ENCODE measurements around the gene SHBG. TPM values are rescaled to one million over a fixed set of nuclear protein-coding genes. Genes with fewer than 3 reads are reported as not detected.

Gene SHBG
- total RNA-seq, 1 experiment from 2014 or later, result 0.23 TPM

- DNase-seq (ENCODE audit: low read depth), result no peak
Measured at GRCh38 chr17:7646457-7646856, 16.5 kb downstream of the SHBG start.

DNA sequence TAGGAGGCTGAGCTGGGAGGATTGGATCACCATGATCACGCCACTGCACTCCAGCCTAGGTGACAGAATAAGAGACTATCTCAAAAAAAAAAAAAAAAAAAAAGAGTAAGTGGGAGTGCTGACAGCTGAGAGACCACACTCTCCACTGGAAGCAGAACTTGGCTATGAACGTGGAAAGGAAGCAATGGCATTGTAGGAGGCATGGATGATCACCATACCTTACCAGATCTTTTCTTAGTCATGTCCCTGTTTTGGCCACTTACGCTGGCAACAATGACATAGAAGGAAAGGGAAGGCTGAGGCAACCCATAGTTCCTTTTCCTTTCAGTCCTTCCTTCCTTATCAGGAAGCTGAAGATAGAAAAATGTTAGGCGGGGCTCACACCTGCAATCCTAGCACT is 17.1 kb downstream of the SHBG start:
- no peak for DNase-seq (ENCODE audit: low read depth)

DNA sequence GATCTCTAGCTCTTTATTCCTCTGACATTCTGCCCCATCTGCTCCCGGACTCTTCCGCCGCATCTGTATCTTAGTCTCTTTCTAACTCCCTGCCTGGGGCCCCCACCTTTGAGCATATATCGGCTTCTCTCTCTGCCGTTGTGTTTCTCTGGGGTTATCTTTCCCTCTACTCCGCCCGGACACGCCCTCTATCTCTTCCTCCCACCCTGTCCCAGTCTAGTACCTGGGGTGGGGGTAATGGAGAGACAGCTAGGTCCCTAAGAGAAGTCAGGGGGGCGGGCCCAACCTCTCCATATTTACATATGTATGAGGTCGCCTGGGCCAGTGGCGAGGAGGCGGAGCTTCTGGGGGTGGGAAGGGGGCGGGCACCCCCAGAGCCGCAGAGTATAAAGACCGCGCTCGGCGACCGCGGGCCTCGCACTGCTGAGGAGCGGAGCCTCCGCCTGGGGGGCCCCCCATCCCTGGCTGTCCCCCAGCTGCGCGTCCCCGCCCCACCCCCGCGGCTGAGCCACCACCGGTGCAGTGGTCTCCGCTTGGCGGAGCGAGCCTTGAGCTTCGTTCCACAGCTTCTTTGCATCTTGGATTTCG is 20.7 kb downstream of the SHBG start, which contains the start of gene ATP1B2:
TSS of gene ATP1B2 (plus strand) at position 418 of the 588 bp plus-strand sequence. CDS start 593 bp downstream, outside the sequence.
- DNase-seq (ENCODE audit: low read depth), result no peak

GRCh38 chr17:7651097-7651664 is 21.2 kb downstream of the SHBG start:
- no peak for DNase-seq (ENCODE audit: low read depth)

- DNase-seq (ENCODE audit: low read depth), result no peak
Measured at GRCh38 chr17:7651665-7652387, 21.9 kb downstream of the SHBG start.

DNA sequence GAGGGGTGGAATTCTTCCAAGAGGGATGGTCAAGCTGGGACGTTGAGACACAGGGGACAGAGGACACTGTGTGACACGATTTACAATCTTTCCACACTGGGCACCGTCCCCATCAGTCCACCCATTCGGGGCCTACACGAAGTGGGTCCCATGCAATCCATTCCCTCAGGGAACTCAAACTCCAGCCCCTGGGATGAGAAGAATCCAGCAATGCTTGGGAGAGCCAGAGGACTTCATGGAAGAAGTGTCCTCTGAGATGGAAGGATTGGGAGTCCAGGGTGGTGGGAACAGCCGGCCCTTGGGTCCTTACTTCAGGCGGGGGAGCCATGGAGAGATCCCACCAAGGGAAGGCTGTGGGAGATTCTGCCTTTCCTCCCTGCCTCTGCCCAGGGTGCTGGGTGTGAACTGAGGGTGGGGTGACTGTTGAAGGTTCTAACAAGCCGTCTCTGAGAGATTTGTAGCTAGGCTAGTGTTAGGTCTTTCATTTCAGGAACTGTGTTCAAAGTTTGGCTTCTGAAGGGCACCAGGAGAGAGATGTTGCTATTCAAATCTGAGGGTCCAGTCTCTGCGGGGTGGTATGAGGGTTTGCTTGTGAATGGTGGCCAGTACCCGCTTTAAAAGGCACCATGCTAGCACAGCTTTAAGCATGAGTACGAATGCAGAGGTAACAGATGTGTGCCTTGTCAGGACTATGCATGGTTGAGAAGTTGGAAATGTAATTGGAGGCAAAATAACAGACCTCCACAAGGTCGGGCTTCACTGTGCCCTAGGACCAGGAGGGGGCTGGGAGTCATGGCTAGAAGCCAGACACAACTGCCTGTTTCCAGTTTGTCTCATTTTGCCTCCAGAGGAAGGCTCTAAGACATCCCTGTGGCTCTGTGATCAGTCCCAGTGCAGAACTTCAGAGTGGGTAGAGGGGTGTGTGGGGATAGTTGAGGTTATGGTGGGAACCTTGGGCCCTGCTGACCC is 22.7 kb downstream of the SHBG start:
- DNase-seq (ENCODE audit: low read depth), result no peak

- no peak for DNase-seq (ENCODE audit: low read depth)
Measured at GRCh38 chr17:7654832-7655540, 25.1 kb downstream of the SHBG start.

DNA sequence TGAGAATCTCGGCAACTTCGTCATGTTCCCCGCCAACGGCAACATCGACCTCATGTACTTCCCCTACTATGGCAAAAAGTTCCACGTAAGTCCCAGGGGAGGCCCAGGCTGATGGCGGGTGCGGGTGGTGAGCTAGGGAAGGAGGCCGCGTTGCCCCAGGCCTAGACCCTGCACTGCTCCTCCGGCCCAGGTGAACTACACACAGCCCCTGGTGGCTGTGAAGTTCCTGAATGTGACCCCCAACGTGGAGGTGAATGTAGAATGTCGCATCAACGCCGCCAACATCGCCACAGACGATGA is 25.6 kb downstream of the SHBG start:
- no peak for DNase-seq (ENCODE audit: low read depth)

DNA sequence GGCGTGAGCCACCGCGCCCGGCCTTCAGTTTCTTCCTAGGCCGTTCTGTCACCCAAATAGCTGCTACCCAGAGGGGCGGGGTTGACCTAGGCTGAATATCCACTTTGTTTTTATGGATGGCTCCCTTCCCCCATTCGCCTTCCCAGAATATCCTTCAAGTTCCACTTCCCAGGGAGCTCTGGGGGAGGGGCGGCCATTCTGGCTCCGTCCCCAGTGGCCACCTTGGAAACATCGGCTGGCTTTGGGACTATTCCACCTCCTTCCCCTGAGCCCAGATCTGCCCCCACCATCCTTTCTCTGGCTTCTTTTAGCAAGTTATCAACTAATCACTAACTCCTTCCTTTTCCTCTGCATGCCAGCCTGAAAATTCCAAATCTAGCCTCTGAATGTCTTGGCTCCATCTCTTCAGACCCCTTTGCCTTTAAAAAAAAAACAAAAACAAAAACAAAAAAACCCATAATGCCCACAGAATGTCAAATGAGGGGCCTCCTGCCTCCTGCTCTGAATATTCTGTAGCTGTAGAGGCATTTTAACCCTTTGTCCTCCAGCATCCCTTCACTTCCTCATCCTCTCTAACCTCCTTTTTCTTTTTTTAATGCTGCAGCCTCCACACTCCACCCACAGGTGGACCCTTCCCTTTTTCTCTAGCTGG is 27.1 kb downstream of the SHBG start:
- DNase-seq (ENCODE audit: low read depth), result no peak

GRCh38 chr17:7667656-7668406 is 37.9 kb downstream of the SHBG start:
- DNase-seq (ENCODE audit: low read depth), result no peak

DNA sequence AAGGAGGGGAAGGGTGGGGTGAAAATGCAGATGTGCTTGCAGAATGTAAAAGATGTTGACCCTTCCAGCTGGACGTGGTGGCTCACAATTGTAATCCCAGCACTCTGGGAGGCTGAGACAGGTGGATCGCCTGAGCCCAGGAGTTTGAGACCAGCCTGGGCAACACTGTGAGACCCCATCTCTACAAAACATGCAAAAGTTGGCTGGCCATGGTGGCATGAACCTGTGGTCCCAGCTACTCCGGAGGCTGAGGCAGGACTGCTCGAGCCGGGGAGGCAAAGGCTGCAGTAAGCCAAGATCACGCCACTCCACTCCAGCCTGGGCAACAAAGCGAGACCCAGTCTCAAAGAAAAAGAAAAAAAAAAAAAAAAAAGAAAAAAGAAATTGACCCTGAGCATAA is 38.5 kb downstream of the SHBG start:
- DNase-seq (ENCODE audit: low read depth), result no peak

DNA sequence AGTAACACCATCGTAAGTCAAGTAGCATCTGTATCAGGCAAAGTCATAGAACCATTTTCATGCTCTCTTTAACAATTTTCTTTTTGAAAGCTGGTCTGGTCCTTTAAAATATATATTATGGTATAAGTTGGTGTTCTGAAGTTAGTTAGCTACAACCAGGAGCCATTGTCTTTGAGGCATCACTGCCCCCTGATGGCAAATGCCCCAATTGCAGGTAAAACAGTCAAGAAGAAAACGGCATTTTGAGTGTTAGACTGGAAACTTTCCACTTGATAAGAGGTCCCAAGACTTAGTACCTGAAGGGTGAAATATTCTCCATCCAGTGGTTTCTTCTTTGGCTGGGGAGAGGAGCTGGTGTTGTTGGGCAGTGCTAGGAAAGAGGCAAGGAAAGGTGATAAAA is 43.3 kb downstream of the SHBG start:
- DNase-seq (ENCODE audit: low read depth), result peak; percentile 23

GRCh38 chr17:7674934-7675333 is 45.0 kb downstream of the SHBG start:
- DNase-seq (ENCODE audit: low read depth), result no peak

GRCh38 chr17:7676533-7676932 is 46.6 kb downstream of the SHBG start:
- no peak for DNase-seq (ENCODE audit: low read depth)

GRCh38 chr17:7677388-7678067 is 47.6 kb downstream of the SHBG start:
- DNase-seq (ENCODE audit: low read depth), result no peak

Measured in LHCN-M2 (cell line).